NCI-H1436 (cell line): ENCODE data around the gene ACKR2.

Source experiments
- DNase-seq: peaks from one replicate; lab custom pipeline; 2025; lab: John Stamatoyannopoulos, UW

ACKR2 gene

GRCh38 chr3:42887084-42887483 lies 77.8 kb downstream of the ACKR2 start:
- no peak for DNase-seq

GRCh38 chr3:42891042-42891441 lies 81.8 kb downstream of the ACKR2 start:
- no peak for DNase-seq

GRCh38 chr3:42892169-42892568 lies 82.9 kb downstream of the ACKR2 start:
- no peak for DNase-seq

- DNase-seq, result no peak
Measured at GRCh38 chr3:42892807-42893206, 83.6 kb downstream of the ACKR2 start.

- DNase-seq, result no peak
Measured at GRCh38 chr3:42894698-42895579, 85.7 kb downstream of the ACKR2 start.

GRCh38 chr3:42895580-42895868 lies 86.3 kb downstream of the ACKR2 start:
- DNase-seq, result no peak

GRCh38 chr3:42898896-42899675 lies 89.8 kb downstream of the ACKR2 start:
- no peak for DNase-seq

- DNase-seq, result no peak
Measured at GRCh38 chr3:42900226-42901072, 91.2 kb downstream of the ACKR2 start.

GRCh38 chr3:42901073-42901415 lies 91.8 kb downstream of the ACKR2 start:
- DNase-seq, result no peak

- DNase-seq, result no peak
Measured at GRCh38 chr3:42902257-42902656, 93.0 kb downstream of the ACKR2 start.

GRCh38 chr3:42904076-42904475 lies 94.8 kb downstream of the ACKR2 start:
- no peak for DNase-seq

GRCh38 chr3:42905740-42906069 lies 96.5 kb downstream of the ACKR2 start:
- no peak for DNase-seq

- DNase-seq, result peak; percentile 3
Measured at GRCh38 chr3:42906070-42906847, 97.0 kb downstream of the ACKR2 start, which contains the start of gene ZNF662. TSS of gene ZNF662 (plus strand) at chr3:42906142. CDS start at chr3:42908115, 1,973 bp downstream.

- no peak for DNase-seq
Measured at GRCh38 chr3:42906848-42907183, 97.6 kb downstream of the ACKR2 start.

- no peak for DNase-seq
Measured at GRCh38 chr3:42908675-42909074, 99.4 kb downstream of the ACKR2 start.

- DNase-seq, result no peak
Measured at GRCh38 chr3:42911551-42911950, 102.3 kb downstream of the ACKR2 start.

- DNase-seq, result no peak
Measured at GRCh38 chr3:42914771-42915515, 105.7 kb downstream of the ACKR2 start.
